C4-2B (cell line): ENCODE measurements around the gene PNMA8A.

Experiments
- CTCF ChIP-seq: fragments of 450-650 bp; conservative IDR thresholded peaks from 2 replicates; pipeline ENCODE4 v1.5.1; 2017; ENCODE audit warnings: mild to moderate bottlenecking
- ZFX ChIP-seq: fragments of 450-650 bp; IDR thresholded peaks from 2 replicates; pipeline ENCODE4 v1.6.1; 2017

- no peak for TF ChIP-seq CTCF
- TF ChIP-seq ZFX, result no peak
Observed at GRCh38 chr19:46494941-46495785, 23.8 kb upstream of the PNMA8A start.
